Keratinocyte (primary cell): ENCODE data around the gene RENBP.

Experiments
- CTCF ChIP-seq, 3 experiments: IDR thresholded peaks in 1 of 3; conservative IDR thresholded peaks in 1 of 3; optimal IDR thresholded peaks in 1 of 3; 2 replicates in 2 of 3; 3 replicates in 1 of 3; pipeline versions ENCODE3 to v1.5.1; 2011; ENCODE audit warnings: low read length in 3 of 3, mild to moderate bottlenecking in 3 of 3, moderate library complexity in 2 of 3, control low read depth in 1 of 3, inconsistent platforms in 1 of 3; ENCODE audit not compliant: insufficient read depth in 2 of 3; ENCODE audit errors: extremely low read depth in 1 of 3
- EZH2 ChIP-seq: IDR thresholded peaks from one replicate; pipeline ENCODE4 v1.6.1; 2012; ENCODE audit warnings: inconsistent platforms, mild to moderate bottlenecking, low read length, moderate library complexity

- TF ChIP-seq CTCF (optimal IDR thresholded peaks at IDR 0.05 in 1 of 3, IDR thresholded peaks at IDR 0.05 in 1 of 3, conservative IDR thresholded peaks at IDR 0.05 in 1 of 3; ENCODE audit: extremely low read depth in 1 of 3, insufficient read depth in 2 of 3, low read length in 3 of 3) (no peak), EZH2 (no peak)
Measured at GRCh38 chrX:153965406-153965805, 21.0 kb upstream of the RENBP start.
